B cell (primary cell): ENCODE measurements around the gene NEU2. TPM values are rescaled to one million over a fixed set of nuclear protein-coding genes. Genes with fewer than 3 reads are reported as not detected.

Source experiments
- ATAC-seq: fragments of 200-7000 bp; cut with Tn5 transposase; one replicate; pipeline ENCODE4 v1.10.0; 2021; ENCODE audit warnings: low read depth, mild to moderate bottlenecking, moderate number of reproducible peaks, moderate library complexity
- CTCF ChIA-PET: fragments of 350-600 bp; sonication (Branson Sonifier 250); formaldehyde crosslinking; loops from one replicate; lab custom pipeline; 2021; ENCODE audit warnings: antibody characterized with exemption, inconsistent platforms; lab: Charles Lee
- POLR2A ChIA-PET: fragments of 350-600 bp; sonication (Branson Sonifier 250); formaldehyde crosslinking; loops from one replicate; lab custom pipeline; 2021; ENCODE audit warnings: antibody characterized with exemption; lab: Charles Lee
- DNase-seq: peaks from one replicate; pipeline ENCODE4 v3.0.0; 2013
- H2AFZ ChIP-seq: 2 replicates; pipeline ENCODE4 v1.6.1; 2012; ENCODE audit warnings: mild to moderate bottlenecking, low read depth, low read length; ENCODE audit not compliant: insufficient read depth, poor library complexity, severe bottlenecking
- H3K27ac ChIP-seq, 2 donors: 1 replicate in 1 of 2; 2 replicates in 1 of 2; pipeline ENCODE4 v1.5.1; 2012 to 2013; ENCODE audit warnings: low read length in 2 of 2, mild to moderate bottlenecking in 2 of 2, moderate library complexity in 1 of 2
- H3K27me3 ChIP-seq, 4 experiments: fragments of 200-600 bp in 1 of 4; sonication (generic) in 1 of 4; replicated peaks in 1 of 4; 1 replicate in 2 of 4; 2 replicates in 2 of 4; pipeline versions ENCODE4 v1.6.1 to v1.7.0; 2013 to 2016; ENCODE audit warnings: low read length in 3 of 4, mild to moderate bottlenecking in 2 of 4, mixed read lengths in 1 of 4, moderate library complexity in 1 of 4; ENCODE audit not compliant: insufficient read depth in 4 of 4, control insufficient read depth in 3 of 4; ENCODE audit errors: control extremely low read depth in 1 of 4
- H3K36me3 ChIP-seq, 2 experiments: replicated peaks in 1 of 2; 1 replicate in 1 of 2; 2 replicates in 1 of 2; pipeline versions ENCODE4 v1.6.1 to v1.7.1; 2013; ENCODE audit warnings: low read length in 1 of 2; ENCODE audit not compliant: insufficient read depth in 2 of 2, control insufficient read depth in 1 of 2; ENCODE audit errors: control extremely low read depth in 1 of 2, extremely low read depth in 1 of 2
- H3K4me1 ChIP-seq, 2 donors: fragments of 200-600 bp in 1 of 2; sonication (generic) in 1 of 2; 1 replicate in 1 of 2; 2 replicates in 1 of 2; pipeline versions ENCODE4 v1.5.1 to v1.6.1; 2013 to 2017; ENCODE audit warnings: low read length in 2 of 2; ENCODE audit not compliant: control insufficient read depth in 2 of 2, insufficient read depth in 2 of 2
- H3K4me2 ChIP-seq: replicated peaks from 2 replicates; pipeline ENCODE3; 2012; ENCODE audit warnings: mild to moderate bottlenecking, low read depth, low read length; ENCODE audit not compliant: poor library complexity, severe bottlenecking
- H3K4me3 ChIP-seq, 5 experiments: fragments of 200-600 bp in 1 of 5; sonication (generic) in 1 of 5; 1 replicate in 3 of 5; 2 replicates in 2 of 5; pipeline versions ENCODE4 v1.5.1 to v1.7.0; 2011 to 2016; ENCODE audit warnings: low read length in 4 of 5, mild to moderate bottlenecking in 4 of 5, low read depth in 2 of 5, control low read depth in 1 of 5, moderate library complexity in 1 of 5; ENCODE audit not compliant: insufficient read depth in 1 of 5; ENCODE audit errors: control extremely low read depth in 1 of 5, extremely low read depth in 1 of 5
- H3K79me2 ChIP-seq: fragments of 200-600 bp; sonication (generic); one replicate; pipeline ENCODE4 v1.6.0; 2016; ENCODE audit warnings: low read length; ENCODE audit not compliant: control insufficient read depth, insufficient read depth
- H3K9ac ChIP-seq: fragments of 200-600 bp; sonication (generic); 2 replicates; pipeline ENCODE4 v1.6.1; 2017; ENCODE audit warnings: mild to moderate bottlenecking, low read length, moderate library complexity
- H3K9me3 ChIP-seq, 3 donors: one replicate each; pipeline versions ENCODE4 v1.6.1 to v1.7.1; 2013; ENCODE audit warnings: low read length in 2 of 3; ENCODE audit not compliant: control insufficient read depth in 2 of 3, insufficient read depth in 1 of 3; ENCODE audit errors: control extremely low read depth in 1 of 3
- H4K20me1 ChIP-seq: 2 replicates; pipeline ENCODE4 v1.6.0; 2012; ENCODE audit warnings: mild to moderate bottlenecking, low read length; ENCODE audit not compliant: insufficient read depth, control insufficient read depth, poor library complexity, severe bottlenecking
- H3K27ac Mint-ChIP-seq: one replicate; pipeline ENCODE4 v1.8.0; 2021; ENCODE audit warnings: mixed read lengths
- H3K27me3 Mint-ChIP-seq: one replicate; pipeline ENCODE4 v1.8.0; 2021; ENCODE audit warnings: mixed read lengths
- H3K4me1 Mint-ChIP-seq: one replicate; pipeline ENCODE4 v1.8.0; 2021; ENCODE audit warnings: mixed read lengths
- H3K4me3 Mint-ChIP-seq: one replicate; pipeline ENCODE4 v1.8.0; 2021; ENCODE audit warnings: mixed read lengths
- H3K9me3 Mint-ChIP-seq: one replicate; pipeline ENCODE4 v1.8.0; 2022; ENCODE audit warnings: mixed read lengths; ENCODE audit not compliant: insufficient read depth
- CTCF ChIP-seq: fragments of 200-600 bp; IDR thresholded peaks from one replicate; pipeline ENCODE4 v1.8.0; 2022; ENCODE audit warnings: antibody characterized with exemption, mild to moderate bottlenecking
- EZH2 ChIP-seq: IDR thresholded peaks from 2 replicates; pipeline ENCODE4 v1.6.1; 2012; ENCODE audit warnings: borderline replicate concordance, low read depth, mild to moderate bottlenecking, moderate library complexity, low read length; ENCODE audit not compliant: insufficient read depth, poor library complexity, severe bottlenecking
- WGBS: methylation state at CpG from one replicate; pipeline ENCODE4 v1.1.5; 2013; ENCODE audit warnings: missing lambda C conversion rate; ENCODE audit not compliant: insufficient coverage; 5-methylcytosine and 5-hydroxymethylcytosine counted together
- intact Hi-C: fragments of 100-400 bp; cut with micrococcal nuclease; formaldehyde crosslinking; loops from one replicate; pipeline ENCODE4 v1.10.0; 2022
- polyA plus RNA-seq: library from polyadenylated mRNA; depleted of rRNA; stranded (reverse); fragments of >200 nt; gene quantifications from 2 replicates; pipeline ENCODE4 v1.2.3, GENCODE V29; 2012
- total RNA-seq, 2 donors: library from RNA; stranded (reverse); fragments of 120-200 nt in 1 of 2; gene quantifications; 1 replicate in 1 of 2; 2 replicates in 1 of 2; pipeline versions ENCODE4 v1.2.3 to v1.2.4, GENCODE V29; 2013 to 2022

NEU2 gene
- total and polyA plus RNA-seq, 2 donors (not counting 1 experiment from before 2014, with no cell fraction given): not detected

DNA sequence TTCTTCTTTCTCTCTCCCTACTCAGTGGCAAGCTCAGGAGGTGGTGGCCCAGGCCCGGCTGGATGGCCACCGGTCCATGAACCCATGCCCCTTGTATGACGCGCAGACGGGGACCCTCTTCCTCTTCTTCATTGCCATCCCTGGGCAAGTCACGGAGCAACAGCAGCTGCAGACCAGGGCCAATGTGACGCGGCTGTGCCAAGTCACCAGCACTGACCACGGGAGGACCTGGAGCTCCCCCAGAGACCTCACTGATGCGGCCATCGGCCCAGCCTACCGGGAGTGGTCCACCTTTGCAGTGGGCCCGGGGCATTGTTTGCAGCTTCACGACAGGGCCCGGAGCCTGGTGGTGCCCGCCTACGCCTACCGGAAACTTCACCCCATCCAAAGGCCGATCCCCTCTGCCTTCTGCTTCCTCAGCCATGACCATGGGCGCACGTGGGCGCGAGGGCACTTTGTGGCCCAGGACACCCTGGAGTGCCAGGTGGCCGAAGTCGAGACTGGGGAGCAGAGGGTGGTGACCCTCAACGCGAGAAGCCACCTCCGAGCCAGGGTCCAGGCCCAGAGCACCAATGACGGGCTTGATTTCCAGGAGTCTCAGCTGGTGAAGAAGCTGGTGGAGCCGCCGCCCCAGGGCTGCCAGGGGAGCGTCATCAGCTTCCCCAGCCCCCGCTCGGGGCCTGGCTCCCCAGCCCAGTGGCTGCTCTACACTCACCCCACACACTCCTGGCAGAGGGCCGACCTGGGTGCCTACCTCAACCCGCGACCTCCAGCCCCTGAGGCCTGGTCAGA lies 1.8 kb downstream of the NEU2 start:
- TF ChIP-seq CTCF (no peak), EZH2 (no peak)
- Mint-ChIP-seq H3K27me3 (no peaks in the 10 kb centered on the region), H3K9me3 (no peaks in the 10 kb centered on the region), H3K27ac (no peak overlapping the region), H3K4me1 (no peaks in the 10 kb centered on the region), H3K4me3 (no peak overlapping the region)
- H4K20me1 ChIP-seq: no peaks in the 10 kb centered on the region
- H3K36me3 ChIP-seq: no peaks in the 10 kb centered on the region
- H3K4me3 ChIP-seq: no peak overlapping the region
- H3K4me1 ChIP-seq: no peaks in the 10 kb centered on the region
- POLR2A ChIA-PET: no interaction called here
- DNase-seq: no peak
- intact Hi-C loops: no loop called here
- no peak overlapping the region for H3K4me2 ChIP-seq
- CTCF ChIA-PET: interaction anchor here (1.0 to 1.6 kb wide), 3 partner anchors 19 to 77 kb away, joined by 3 to 7 read pairs (median 3); no protein-coding TSS in a partner anchor
- no peak for ATAC-seq
- no peak overlapping the region for H3K9ac ChIP-seq
- no peaks in the 10 kb centered on the region for H3K27me3 ChIP-seq
- no peak overlapping the region for H3K27ac ChIP-seq
- no peaks in the 10 kb centered on the region for H3K9me3 ChIP-seq
- 95% methylated on average over 37 of the region's 37 CpGs for WGBS
- no peaks in the 10 kb centered on the region for H3K79me2 ChIP-seq
- H2AFZ ChIP-seq: no peak overlapping the region

- H3K4me3 Mint-ChIP-seq: no peak overlapping the region
- DNase-seq: no peak
- Histone ChIP-seq H3K27me3 (no peaks in the 10 kb centered on the region), H2AFZ (no peak overlapping the region), H3K27ac (no peak overlapping the region), H3K9me3 (no peaks in the 10 kb centered on the region), H3K79me2 (no peaks in the 10 kb centered on the region), H3K4me2 (no peak overlapping the region), H3K4me3 (no peak overlapping the region), H3K36me3 (no peaks in the 10 kb centered on the region), H3K9ac (no peak overlapping the region), H4K20me1 (no peaks in the 10 kb centered on the region), H3K4me1 (no peaks in the 10 kb centered on the region)
- intact Hi-C loops: no loop called here
- 96% methylated on average over 23 of the region's 23 CpGs for WGBS
- no peak for ATAC-seq
- H3K4me1 Mint-ChIP-seq: no peaks in the 10 kb centered on the region
- TF ChIP-seq EZH2 (no peak), CTCF (no peak)
- H3K27ac Mint-ChIP-seq: no peak overlapping the region
- H3K9me3 Mint-ChIP-seq: no peaks in the 10 kb centered on the region
- peaks cover 6% of the 10 kb centered on the region for H3K27me3 Mint-ChIP-seq
- ChIA-PET POLR2A (no interaction called here), CTCF (interaction anchor here (1.0 kb wide), 1 partner anchor 18 kb away, joined by 3 read pairs; no protein-coding TSS in a partner anchor)
Measured at GRCh38 chr2:233035426-233036161, 3.1 kb downstream of the NEU2 start.
